Measurements from ENCODE around the gene JADE3.

DNA sequence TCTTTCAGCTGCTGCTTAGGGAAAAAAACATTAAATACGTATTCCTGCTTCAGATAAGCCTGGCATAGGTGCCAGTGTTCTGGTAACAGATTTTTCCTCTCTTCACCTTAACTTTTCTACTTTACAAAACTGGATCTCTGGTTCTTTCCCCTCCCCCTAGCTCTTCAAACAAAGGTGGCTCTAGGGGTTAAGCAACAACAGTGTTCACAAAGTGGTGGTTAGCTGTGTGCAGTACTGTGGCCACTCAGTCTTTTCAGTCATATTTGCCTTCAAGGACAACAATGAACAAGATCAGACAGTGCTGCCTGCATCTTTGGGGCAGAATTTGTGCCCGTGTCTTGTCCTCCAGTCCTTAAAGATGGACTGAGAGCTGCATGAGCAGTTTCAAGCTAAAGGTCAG, 151.0 kb downstream of the JADE3 start:
- TF ChIP-seq, protein P1, sequence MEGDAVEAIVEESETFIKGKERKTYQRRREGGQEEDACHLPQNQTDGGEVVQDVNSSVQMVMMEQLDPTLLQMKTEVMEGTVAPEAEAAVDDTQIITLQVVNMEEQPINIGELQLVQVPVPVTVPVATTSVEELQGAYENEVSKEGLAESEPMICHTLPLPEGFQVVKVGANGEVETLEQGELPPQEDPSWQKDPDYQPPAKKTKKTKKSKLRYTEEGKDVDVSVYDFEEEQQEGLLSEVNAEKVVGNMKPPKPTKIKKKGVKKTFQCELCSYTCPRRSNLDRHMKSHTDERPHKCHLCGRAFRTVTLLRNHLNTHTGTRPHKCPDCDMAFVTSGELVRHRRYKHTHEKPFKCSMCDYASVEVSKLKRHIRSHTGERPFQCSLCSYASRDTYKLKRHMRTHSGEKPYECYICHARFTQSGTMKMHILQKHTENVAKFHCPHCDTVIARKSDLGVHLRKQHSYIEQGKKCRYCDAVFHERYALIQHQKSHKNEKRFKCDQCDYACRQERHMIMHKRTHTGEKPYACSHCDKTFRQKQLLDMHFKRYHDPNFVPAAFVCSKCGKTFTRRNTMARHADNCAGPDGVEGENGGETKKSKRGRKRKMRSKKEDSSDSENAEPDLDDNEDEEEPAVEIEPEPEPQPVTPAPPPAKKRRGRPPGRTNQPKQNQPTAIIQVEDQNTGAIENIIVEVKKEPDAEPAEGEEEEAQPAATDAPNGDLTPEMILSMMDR (IDR thresholded peaks at IDR 0.05; ENCODE audit: poor library complexity), result no peak
- no peak for TF ChIP-seq EZH2phosphoT487 (IDR thresholded peaks at IDR 0.05; ENCODE audit: low read depth, severe bottlenecking, unreplicated experiment)
- no peak for TF ChIP-seq EZH2 (IDR thresholded peaks at IDR 0.05; ENCODE audit: borderline replicate concordance)
